HG03432 (cell line): ENCODE data around the gene PHC2.

Experiments used
- ATAC-seq: cut with Tn5 transposase; IDR thresholded peaks from one replicate; pipeline ENCODE4 v1.9.1; 2021; ENCODE audit warnings: mild to moderate bottlenecking, moderate library complexity; ENCODE audit not compliant: unreplicated experiment

PHC2 gene

GRCh38 chr1:33426916-33427315, 4.0 kb downstream of the PHC2 start:
- no peak for ATAC-seq

GRCh38 chr1:33425900-33426299, 5.0 kb downstream of the PHC2 start:
- no peak for ATAC-seq

GRCh38 chr1:33424610-33425009, 6.3 kb downstream of the PHC2 start:
- no peak for ATAC-seq

- no peak for ATAC-seq
Observed at GRCh38 chr1:33424205-33424604, 6.7 kb downstream of the PHC2 start.

- no peak for ATAC-seq
Observed at GRCh38 chr1:33420870-33421775, 9.8 kb downstream of the PHC2 start.

GRCh38 chr1:33418811-33419210, 12.1 kb downstream of the PHC2 start:
- no peak for ATAC-seq

GRCh38 chr1:33414879-33415278, 16.0 kb downstream of the PHC2 start:
- ATAC-seq, result no peak

- ATAC-seq, result no peak
Observed at GRCh38 chr1:33410091-33410701, 20.7 kb downstream of the PHC2 start.

- no peak for ATAC-seq
Observed at GRCh38 chr1:33408093-33408436, 22.8 kb downstream of the PHC2 start.

- no peak for ATAC-seq
Observed at GRCh38 chr1:33407352-33408092, 23.4 kb downstream of the PHC2 start.

- no peak for ATAC-seq
Observed at GRCh38 chr1:33402206-33402605, 28.7 kb downstream of the PHC2 start.

- no peak for ATAC-seq
Observed at GRCh38 chr1:33401471-33401870, 29.4 kb downstream of the PHC2 start.

GRCh38 chr1:33400153-33400911, 30.6 kb downstream of the PHC2 start:
- ATAC-seq, result no peak

- ATAC-seq, result no peak
Observed at GRCh38 chr1:33399375-33399774, 31.5 kb downstream of the PHC2 start.

GRCh38 chr1:33397994-33398393, 32.9 kb downstream of the PHC2 start:
- ATAC-seq, result no peak

- ATAC-seq, result no peak
Observed at GRCh38 chr1:33397125-33397506, 33.8 kb downstream of the PHC2 start.

GRCh38 chr1:33396188-33397124, 34.4 kb downstream of the PHC2 start:
- ATAC-seq, result no peak

GRCh38 chr1:33394770-33395169, 36.1 kb downstream of the PHC2 start:
- no peak for ATAC-seq

- no peak for ATAC-seq
Observed at GRCh38 chr1:33393991-33394390, 36.9 kb downstream of the PHC2 start.

- ATAC-seq, result no peak
Observed at GRCh38 chr1:33393524-33393923, 37.4 kb downstream of the PHC2 start.
